Upper lobe of right lung (tissue), 1 donor: ENCODE data around the gene DCAKD. TPM values are rescaled to one million over a fixed set of nuclear protein-coding genes. Genes with fewer than 3 reads are reported as not detected.

ENCODE experiments used
- ATAC-seq: fragments of 200-7000 bp; cut with Tn5 transposase; one replicate; pipeline ENCODE4 v1.9.1; 2020; ENCODE audit warnings: mild to moderate bottlenecking, moderate library complexity
- DNase-seq: peaks from one replicate; pipeline ENCODE4 v3.0.0-alpha.2; 2020
- H3K27ac ChIP-seq: fragments of 200-600 bp; one replicate; pipeline ENCODE4 v1.8.0; 2022
- H3K27me3 ChIP-seq: fragments of 200-600 bp; one replicate; pipeline ENCODE4 v1.8.0; 2022; ENCODE audit warnings: mild to moderate bottlenecking
- H3K36me3 ChIP-seq: fragments of 200-600 bp; one replicate; pipeline ENCODE4 v1.8.0; 2022
- H3K4me1 ChIP-seq: fragments of 200-600 bp; one replicate; pipeline ENCODE4 v1.8.0; 2022
- H3K4me3 ChIP-seq: fragments of 200-600 bp; one replicate; pipeline ENCODE4 v1.8.0; 2022; ENCODE audit warnings: mild to moderate bottlenecking
- H3K9me3 ChIP-seq: fragments of 200-600 bp; one replicate; pipeline ENCODE4 v1.8.0; 2022
- intact Hi-C: fragments of 100-400 bp; cut with DNase I; formaldehyde crosslinking; loops from one replicate; pipeline ENCODE4 v1.11.0; 2022
- total RNA-seq: library from RNA; stranded (reverse); fragmentation: NEBNext Ultra II Directional; extraction: Animal tissue kit (Norgen Biotek cat#: 25700); gene quantifications from one replicate; pipeline ENCODE4 v1.2.1, GENCODE V29; 2021
- TF ChIP-seq, protein P1 (sequence below): fragments of 200-600 bp; IDR thresholded peaks from one replicate; pipeline ENCODE4 v1.8.0; 2022; ENCODE audit warnings: antibody characterized with exemption
- donor health status: DM: no; HTN: yes; CAD: no; lungs with severe emphysema.

The DCAKD gene
- total RNA-seq, 1 donor from 2014 or later = 21.8 TPM

GRCh38 chr17:45018848-45019711 lies 32.4 kb downstream of the DCAKD start:
- Histone ChIP-seq H3K9me3 (no peaks in the 10 kb centered on the region), H3K36me3 (no peaks in the 10 kb centered on the region), H3K27ac (no peak overlapping the region), H3K4me3 (peak overlapping the region; percentile 58), H3K27me3 (peaks cover 9% of the 10 kb centered on the region), H3K4me1 (peaks cover 20% of the 10 kb centered on the region)
- ATAC-seq (peak; percentile 82), DNase-seq (peak; percentile 76)
- TF ChIP-seq, protein P1, sequence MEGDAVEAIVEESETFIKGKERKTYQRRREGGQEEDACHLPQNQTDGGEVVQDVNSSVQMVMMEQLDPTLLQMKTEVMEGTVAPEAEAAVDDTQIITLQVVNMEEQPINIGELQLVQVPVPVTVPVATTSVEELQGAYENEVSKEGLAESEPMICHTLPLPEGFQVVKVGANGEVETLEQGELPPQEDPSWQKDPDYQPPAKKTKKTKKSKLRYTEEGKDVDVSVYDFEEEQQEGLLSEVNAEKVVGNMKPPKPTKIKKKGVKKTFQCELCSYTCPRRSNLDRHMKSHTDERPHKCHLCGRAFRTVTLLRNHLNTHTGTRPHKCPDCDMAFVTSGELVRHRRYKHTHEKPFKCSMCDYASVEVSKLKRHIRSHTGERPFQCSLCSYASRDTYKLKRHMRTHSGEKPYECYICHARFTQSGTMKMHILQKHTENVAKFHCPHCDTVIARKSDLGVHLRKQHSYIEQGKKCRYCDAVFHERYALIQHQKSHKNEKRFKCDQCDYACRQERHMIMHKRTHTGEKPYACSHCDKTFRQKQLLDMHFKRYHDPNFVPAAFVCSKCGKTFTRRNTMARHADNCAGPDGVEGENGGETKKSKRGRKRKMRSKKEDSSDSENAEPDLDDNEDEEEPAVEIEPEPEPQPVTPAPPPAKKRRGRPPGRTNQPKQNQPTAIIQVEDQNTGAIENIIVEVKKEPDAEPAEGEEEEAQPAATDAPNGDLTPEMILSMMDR = peak; percentile 39
- intact Hi-C loops = no loop called here

DNA sequence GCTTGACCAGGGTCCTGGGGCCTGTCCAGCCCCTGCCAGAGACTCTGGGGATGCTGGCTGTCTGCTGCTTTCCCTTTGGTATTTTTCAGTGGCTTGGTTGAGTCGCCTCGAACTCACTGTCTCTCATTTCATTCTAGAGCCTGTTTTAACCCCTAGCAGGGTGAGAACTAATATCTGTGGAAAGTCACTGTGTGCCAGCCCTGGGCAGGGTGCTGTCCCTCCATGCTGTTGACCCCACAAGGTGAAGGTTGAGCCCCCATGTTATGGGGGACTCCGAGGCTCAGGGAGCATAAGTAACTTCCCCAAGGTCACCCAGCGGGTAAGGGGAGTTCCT lies 33.0 kb downstream of the DCAKD start:
- TF ChIP-seq, protein P1 = no peak
- peaks cover 9% of the 10 kb centered on the region for H3K27me3 ChIP-seq
- H3K27ac ChIP-seq = no peak overlapping the region
- ATAC-seq = no peak
- intact Hi-C loops = no loop called here
- peak overlapping the region; percentile 58 for H3K4me3 ChIP-seq
- DNase-seq = no peak
- H3K4me1 ChIP-seq = peaks cover 20% of the 10 kb centered on the region
- no peaks in the 10 kb centered on the region for H3K36me3 ChIP-seq
- H3K9me3 ChIP-seq = no peaks in the 10 kb centered on the region

- TF ChIP-seq, protein P1 = no peak
- peaks cover 9% of the 10 kb centered on the region for H3K27me3 ChIP-seq
- H3K9me3 ChIP-seq = no peaks in the 10 kb centered on the region
- no peak overlapping the region for H3K27ac ChIP-seq
- DNase-seq = no peak
- H3K36me3 ChIP-seq = no peaks in the 10 kb centered on the region
- no peak for ATAC-seq
- intact Hi-C loops = no loop called here
- H3K4me3 ChIP-seq = no peak overlapping the region
- peaks cover 14% of the 10 kb centered on the region for H3K4me1 ChIP-seq
These were observed 34.6 kb downstream of the DCAKD start for GRCh38 chr17:45016823-45017222.

DNA sequence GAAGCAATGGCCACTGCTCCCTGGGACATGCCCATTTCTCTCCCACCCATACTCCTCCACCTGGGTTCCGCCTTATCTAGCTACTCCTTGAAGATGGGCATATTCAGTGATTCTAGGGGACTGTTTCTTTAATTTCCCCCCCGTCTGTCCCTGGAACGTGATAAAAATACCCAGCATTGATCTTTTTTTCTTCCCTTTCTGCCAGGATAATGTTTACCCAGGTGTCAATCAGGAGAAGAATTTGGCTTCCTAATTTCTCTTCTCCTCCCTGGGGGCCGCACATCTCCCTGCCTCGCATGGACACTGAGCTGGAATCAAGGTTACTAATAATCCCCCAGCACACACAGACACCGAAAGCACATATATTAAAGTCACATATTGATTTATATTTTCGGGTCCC lies 35.2 kb downstream of the DCAKD start:
- Histone ChIP-seq H3K27ac (no peak overlapping the region), H3K27me3 (peaks cover 9% of the 10 kb centered on the region), H3K4me1 (peaks cover 8% of the 10 kb centered on the region), H3K9me3 (no peaks in the 10 kb centered on the region), H3K4me3 (no peak overlapping the region), H3K36me3 (no peaks in the 10 kb centered on the region)
- ATAC-seq (no peak), DNase-seq (no peak)
- TF ChIP-seq, protein P1 = no peak
- intact Hi-C loops = no loop called here

- ATAC-seq = peak; percentile 32
These were observed 38.1 kb downstream of the DCAKD start for GRCh38 chr17:45013021-45013997.

More at GRCh38 chr17:45013021-45013997, 38.1 kb downstream of the DCAKD start:
- TF ChIP-seq, protein P1 = no peak
- Histone ChIP-seq H3K27me3 (no peaks in the 10 kb centered on the region), H3K9me3 (no peaks in the 10 kb centered on the region), H3K4me1 (no peaks in the 10 kb centered on the region), H3K27ac (no peak overlapping the region), H3K36me3 (no peaks in the 10 kb centered on the region), H3K4me3 (no peak overlapping the region)
- DNase-seq = no peak
- intact Hi-C loops = no loop called here
